NCI-H524 (cell line): ENCODE results near the gene ZFPL1.

Source experiments
- DNase-seq, 2 experiments: peaks; one replicate each; lab custom pipeline; 2025; lab: John Stamatoyannopoulos, UW

Gene ZFPL1

GRCh38 chr11:65090628-65091027 lies 6.6 kb downstream of the ZFPL1 start:
- DNase-seq: no peak

- no peak for DNase-seq
These were observed 11.4 kb downstream of the ZFPL1 start for GRCh38 chr11:65095427-65095826.

GRCh38 chr11:65095974-65096806 lies 12.2 kb downstream of the ZFPL1 start, which contains the start of gene VPS51:
Gene VPS51, plus strand, starts transcription at chr11:65096214. Its CDS starts 37 bp downstream, at chr11:65096251.
- peak; percentile 61 to 88 for DNase-seq

- DNase-seq: no peak
These were observed 12.9 kb downstream of the ZFPL1 start for GRCh38 chr11:65096926-65097325.

- DNase-seq: no peak
These were observed 16.8 kb downstream of the ZFPL1 start for GRCh38 chr11:65100674-65101350.

- DNase-seq: no peak
These were observed 18.4 kb downstream of the ZFPL1 start for GRCh38 chr11:65102142-65103095.

- no peak for DNase-seq
These were observed 19.5 kb downstream of the ZFPL1 start for GRCh38 chr11:65103476-65103875.

- no peak for DNase-seq
These were observed 20.6 kb downstream of the ZFPL1 start for GRCh38 chr11:65104628-65105027.

- no peak for DNase-seq
These were observed 23.1 kb downstream of the ZFPL1 start for GRCh38 chr11:65107078-65107477.

- DNase-seq: no peak
These were observed 23.9 kb downstream of the ZFPL1 start for GRCh38 chr11:65107751-65108468.

GRCh38 chr11:65108469-65109123 lies 24.6 kb downstream of the ZFPL1 start:
- no peak for DNase-seq

- DNase-seq: no peak
These were observed 25.5 kb downstream of the ZFPL1 start for GRCh38 chr11:65109231-65110198.

- peak; percentile 68 to 70 for DNase-seq
These were observed 26.4 kb downstream of the ZFPL1 start for GRCh38 chr11:65110354-65110861.

GRCh38 chr11:65111159-65111743 lies 27.2 kb downstream of the ZFPL1 start:
- no peak for DNase-seq

GRCh38 chr11:65111744-65112545 lies 27.9 kb downstream of the ZFPL1 start, which contains the start of gene TM7SF2:
Gene TM7SF2, plus strand, starts transcription at chr11:65111872. Its CDS starts 144 bp downstream, at chr11:65112016.
- DNase-seq: peak; percentile 88 to 93

- DNase-seq: peak; percentile 11 to 61
These were observed 28.7 kb downstream of the ZFPL1 start for GRCh38 chr11:65112546-65113360.

- DNase-seq: no peak
These were observed 29.3 kb downstream of the ZFPL1 start for GRCh38 chr11:65113361-65113756.
